Lower leg skin (tissue), 3 donors: ENCODE measurements around the gene PLCB1.

ENCODE experiments used
- CTCF ChIP-seq, 3 donors: fragments of 450-650 bp; IDR thresholded peaks; one replicate each; pipeline ENCODE4 v1.5.1; 2016; ENCODE audit warnings: antibody characterized with exemption in 3 of 3, mild to moderate bottlenecking in 3 of 3, moderate library complexity in 2 of 3
- POLR2A ChIP-seq, 2 donors: fragments of 450-650 bp; IDR thresholded peaks; one replicate each; pipeline ENCODE4 v1.6.1; 2016 to 2017; ENCODE audit warnings: antibody characterized with exemption in 2 of 2, mild to moderate bottlenecking in 1 of 2, moderate library complexity in 1 of 2

- TF ChIP-seq CTCF (IDR thresholded peaks at IDR 0.05) (no peak), POLR2A (IDR thresholded peaks at IDR 0.05) (no peak)
Observed at GRCh38 chr20:8635837-8636236, 503.8 kb downstream of the PLCB1 start.
